HG03432 (cell line): ENCODE data around the gene OR13F1.
"Not testable (repeated sequence)": the region's sequence is repeated elsewhere in the genome, so short reads cannot be mapped to it uniquely, and the experiment has no call there.

Experiments used
- ATAC-seq: cut with Tn5 transposase; IDR thresholded peaks from one replicate; pipeline ENCODE4 v1.9.1; 2021; ENCODE audit warnings: mild to moderate bottlenecking, moderate library complexity; ENCODE audit not compliant: unreplicated experiment

Gene OR13F1, protein sequence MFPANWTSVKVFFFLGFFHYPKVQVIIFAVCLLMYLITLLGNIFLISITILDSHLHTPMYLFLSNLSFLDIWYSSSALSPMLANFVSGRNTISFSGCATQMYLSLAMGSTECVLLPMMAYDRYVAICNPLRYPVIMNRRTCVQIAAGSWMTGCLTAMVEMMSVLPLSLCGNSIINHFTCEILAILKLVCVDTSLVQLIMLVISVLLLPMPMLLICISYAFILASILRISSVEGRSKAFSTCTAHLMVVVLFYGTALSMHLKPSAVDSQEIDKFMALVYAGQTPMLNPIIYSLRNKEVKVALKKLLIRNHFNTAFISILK

DNA sequence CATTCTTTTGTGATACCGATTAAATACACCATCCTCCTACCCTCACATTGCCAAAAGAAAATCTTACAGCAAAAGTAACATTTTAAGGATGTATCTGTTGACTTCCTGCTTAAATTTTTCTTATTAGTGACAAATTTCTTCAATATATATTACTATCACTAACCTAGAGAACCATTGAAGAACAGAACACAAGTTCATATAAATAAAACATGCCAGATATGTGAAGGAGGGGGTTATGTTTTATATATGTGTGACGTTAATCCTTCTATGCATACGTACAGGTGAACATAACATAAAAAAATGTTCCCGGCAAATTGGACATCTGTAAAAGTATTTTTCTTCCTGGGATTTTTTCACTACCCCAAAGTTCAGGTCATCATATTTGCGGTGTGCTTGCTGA is at the start of gene OR13F1:
Gene OR13F1, plus strand, starts transcription at position 301 of the 400 bp plus-strand sequence. Its CDS starts 0 bp downstream, at position 301.
- ATAC-seq = no peak

DNA sequence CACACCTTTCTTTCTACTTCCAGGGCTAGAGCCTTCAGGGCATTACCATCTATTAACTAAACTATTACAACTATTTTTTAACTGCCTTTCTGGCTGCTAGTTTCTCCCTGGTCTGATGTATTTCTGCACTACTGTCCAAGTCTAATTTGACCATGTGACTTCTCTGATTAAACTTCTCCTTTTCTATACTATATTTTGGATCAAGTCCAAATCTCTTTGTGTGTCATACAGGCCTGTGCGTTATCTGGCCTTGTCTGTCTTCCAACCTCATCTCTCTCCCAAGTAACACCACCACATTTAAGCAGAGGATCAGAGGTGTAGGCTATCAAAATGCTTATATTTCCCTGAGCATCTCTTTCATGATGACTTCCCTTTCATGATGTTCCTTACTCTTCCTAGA is 47.2 kb upstream of the OR13F1 start:
- no peak for ATAC-seq

DNA sequence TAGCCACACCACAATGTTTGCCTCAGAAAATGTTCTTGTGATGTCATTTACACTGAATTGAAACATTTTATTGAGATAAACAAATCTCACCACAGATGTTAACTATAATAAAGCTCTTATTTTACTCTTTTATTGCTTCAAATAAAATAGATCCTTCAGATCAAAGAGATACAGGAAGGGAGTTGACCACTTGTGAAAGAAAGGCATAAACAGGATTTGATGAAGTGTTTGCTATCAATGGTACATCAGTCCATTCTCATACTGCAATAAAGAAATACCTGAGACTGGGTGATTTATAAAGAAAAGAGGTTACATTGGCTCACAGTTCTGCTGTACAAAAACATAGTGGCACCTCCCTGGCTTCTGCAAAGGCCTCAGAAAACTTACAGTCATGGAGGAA is 40.2 kb upstream of the OR13F1 start:
- ATAC-seq = no peak

DNA sequence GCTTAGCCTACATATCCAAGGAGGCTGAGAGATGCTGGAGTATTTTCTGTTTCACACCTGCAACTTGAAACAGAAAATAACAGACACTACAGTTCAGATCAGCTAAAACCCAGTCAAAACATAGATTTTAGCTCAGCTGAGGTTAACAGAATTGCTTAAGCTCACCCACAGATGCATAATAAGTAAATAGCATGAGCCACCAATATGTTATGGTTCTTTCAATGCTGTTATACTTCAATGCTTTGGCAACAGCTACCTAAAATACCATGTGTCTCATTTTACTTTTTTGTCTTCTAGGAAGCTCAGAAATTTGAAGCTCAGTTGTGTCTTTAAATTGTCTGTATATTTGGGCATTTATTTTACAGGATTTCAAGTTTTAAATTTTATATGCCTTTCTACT is 35.8 kb upstream of the OR13F1 start:
- ATAC-seq = no peak

DNA sequence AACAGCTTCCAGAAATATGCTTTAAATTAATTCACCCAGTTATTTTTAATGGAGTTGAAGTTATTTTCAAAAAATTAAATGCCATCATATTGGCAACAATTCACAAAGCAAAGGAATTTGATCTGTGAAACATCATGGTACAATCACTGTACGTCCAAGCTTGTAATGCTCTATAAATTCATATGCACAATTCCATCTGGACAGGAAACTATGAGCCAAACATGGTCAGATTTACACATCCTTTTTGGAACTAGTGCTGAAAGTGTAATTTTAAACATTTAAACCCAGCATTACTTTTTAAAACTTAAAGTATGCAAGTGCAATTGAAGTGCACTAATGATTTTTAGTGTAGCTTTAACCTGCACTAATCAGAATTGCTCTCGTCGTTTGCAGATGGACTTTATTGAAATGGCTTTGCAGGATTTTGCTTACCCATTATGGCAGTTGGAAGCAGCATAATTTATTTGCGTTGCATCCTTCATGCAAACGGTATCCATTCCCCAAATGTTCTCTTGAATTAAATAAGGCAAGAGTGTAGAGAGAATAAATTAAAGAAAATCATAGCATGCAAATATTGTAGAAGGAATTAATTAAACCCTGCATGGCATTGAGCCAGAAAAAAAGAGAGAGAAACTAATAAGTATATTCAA is 21.0 kb upstream of the OR13F1 start:
- no peak for ATAC-seq

DNA sequence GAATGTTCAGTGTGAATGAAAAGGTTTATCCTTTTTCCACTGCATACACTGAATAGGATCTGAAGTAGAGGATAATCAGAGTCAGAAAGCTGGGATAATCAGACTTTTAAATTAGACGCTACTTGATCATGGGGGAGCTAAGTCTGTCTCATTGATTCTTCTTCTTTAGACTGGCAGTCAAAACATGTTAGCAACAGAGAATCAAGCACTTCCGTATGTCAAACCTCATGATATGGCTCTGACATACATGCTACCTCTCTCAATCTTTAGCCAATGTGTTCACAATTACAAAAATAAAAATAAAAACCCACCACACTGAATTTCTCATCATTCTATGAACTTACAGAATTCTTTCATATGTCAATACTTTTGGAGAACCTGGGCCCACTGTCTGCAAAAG is 19.0 kb upstream of the OR13F1 start:
- ATAC-seq = no peak

DNA sequence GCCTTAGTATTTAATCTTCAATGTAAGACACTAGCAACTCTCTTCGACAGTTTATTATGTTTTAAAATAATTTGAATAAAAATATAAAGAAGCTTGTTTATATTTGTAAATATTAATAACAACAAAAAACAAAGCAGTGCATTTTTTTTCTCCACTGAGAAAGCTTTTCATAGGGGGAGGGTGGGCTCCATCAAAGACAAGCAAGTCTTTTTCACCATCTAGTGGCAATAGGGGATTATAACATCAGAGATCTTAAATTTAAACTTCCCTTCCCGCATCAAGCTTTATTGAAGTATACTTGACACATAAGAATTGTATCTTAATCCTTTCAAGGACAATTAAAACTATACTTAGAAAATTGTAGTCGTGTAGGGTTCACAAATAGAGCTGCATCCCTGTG is 9.3 kb upstream of the OR13F1 start:
- no peak for ATAC-seq

DNA sequence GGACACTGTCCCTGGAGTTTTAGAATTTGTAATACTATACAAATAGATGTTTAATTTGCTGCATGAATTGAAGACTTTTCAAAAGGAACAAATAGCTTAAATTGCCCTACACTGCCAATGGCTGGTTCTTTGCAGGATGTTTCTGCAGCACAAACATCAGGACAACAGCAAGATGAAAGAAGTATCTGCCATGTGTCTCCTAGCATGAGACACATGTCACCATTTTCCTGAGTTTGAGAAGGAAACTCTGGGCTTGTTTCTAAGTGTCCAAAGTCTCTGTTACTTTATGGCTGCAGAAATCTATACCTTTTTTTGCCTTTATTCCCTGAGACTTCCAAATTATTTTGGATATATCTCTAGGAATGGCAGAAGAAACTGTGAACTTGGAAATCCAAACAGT is 623 bp upstream of the OR13F1 start:
- no peak for ATAC-seq

DNA sequence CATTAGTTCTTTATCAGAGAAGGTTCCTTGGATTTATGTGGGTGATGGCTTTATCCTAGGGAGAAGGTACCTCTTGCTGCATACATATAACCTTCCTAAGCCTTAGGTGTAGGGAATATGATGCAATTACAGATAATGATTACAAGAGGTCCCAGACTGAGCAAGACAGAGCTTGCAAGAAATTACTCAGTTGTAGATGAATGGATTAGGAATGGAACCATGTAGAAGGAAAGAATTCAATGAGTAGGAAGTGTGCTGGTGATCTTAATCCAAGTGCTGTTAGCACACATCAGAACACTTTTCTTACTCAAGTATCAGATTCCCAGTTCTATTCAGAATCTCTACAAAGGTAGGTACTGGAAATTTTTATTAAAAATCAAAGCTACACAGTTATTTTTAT is 2.5 kb downstream of the OR13F1 start:
- ATAC-seq = no peak

DNA sequence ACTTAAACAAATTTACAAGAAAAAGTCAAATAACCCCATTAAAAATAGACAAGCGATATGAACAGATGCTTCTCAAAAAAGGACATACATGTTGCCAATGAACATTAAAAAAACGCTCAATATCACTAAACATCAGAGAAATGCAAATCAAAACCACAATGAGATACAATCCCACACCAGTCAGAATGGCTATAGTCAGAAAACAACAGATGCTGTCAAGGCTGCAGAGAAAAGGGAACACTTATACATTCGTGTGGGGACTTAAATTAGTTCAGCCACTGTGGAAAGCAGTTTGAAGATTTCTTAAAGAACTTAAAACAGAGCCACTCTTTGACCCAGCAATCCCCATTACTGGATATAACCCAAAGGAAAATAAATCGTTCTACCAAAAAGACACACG is 10.8 kb downstream of the OR13F1 start:
- ATAC-seq = no peak

DNA sequence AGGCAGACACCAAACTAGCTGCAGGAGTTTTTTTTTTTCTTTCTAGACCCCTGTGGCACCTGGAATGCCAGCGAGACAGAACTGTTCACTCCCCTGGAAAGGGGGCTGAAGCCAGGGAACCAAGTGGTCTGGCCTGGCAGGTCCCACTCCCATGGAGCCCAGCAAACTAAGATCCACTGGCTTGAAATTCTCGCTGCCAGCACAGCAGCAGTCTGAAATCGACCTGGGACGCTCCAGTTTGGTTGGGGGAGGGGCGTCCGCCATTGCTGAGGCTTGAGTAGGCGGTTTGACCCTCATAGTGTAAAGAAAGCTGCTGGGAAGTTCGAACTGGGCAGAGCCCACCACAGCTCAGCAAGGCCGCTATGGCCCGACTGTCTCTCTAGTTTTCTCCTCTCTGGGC is 16.2 kb downstream of the OR13F1 start:
- ATAC-seq = not testable (repeated sequence)

DNA sequence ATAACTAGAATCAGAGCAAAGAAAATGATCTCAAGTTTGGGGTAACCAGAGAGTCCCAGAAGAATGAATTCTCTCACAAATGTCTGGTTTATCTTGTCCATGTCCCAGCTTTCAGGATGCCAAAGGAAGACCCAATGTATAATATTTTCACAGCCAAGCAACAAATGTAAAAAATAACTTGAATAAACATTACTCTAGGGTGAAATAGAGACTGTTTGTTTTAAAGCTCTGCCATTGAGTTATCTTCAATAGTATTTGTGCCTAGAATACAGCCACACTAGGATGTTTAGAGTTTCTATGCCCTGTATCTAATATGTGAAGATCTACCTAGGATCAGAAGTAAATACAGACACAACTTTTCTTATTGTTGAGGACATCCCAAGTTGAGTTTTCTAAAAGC is 23.0 kb downstream of the OR13F1 start, which contains the start of gene OR13C4:
Gene OR13C4, minus strand, starts transcription at position 101 of the 400 bp plus-strand sequence. Its CDS starts 0 bp downstream, at position 101.
- ATAC-seq = no peak

DNA sequence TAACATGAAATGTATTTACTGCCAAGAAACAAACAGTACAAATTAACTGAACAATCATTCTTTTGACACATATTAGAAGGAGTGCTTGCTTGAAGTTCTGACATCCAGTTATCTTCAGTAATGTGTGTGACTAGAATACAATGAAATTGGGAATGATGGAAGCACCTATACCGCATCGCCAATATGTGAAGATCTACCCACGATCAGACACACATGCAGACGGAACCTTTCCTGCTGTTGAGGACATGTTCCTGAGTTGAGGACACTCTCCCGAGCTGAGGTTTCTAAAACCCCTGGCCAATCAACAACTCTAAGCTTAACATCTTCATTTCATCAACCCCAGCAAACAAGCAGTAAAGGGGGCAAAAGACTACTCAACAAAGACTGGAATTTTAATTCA is 32.7 kb downstream of the OR13F1 start, which contains the start of gene OR13C3:
Gene OR13C3, minus strand, starts transcription at position 101 of the 400 bp plus-strand sequence. CDS start 133 bp downstream, outside the sequence.
- ATAC-seq = no peak

DNA sequence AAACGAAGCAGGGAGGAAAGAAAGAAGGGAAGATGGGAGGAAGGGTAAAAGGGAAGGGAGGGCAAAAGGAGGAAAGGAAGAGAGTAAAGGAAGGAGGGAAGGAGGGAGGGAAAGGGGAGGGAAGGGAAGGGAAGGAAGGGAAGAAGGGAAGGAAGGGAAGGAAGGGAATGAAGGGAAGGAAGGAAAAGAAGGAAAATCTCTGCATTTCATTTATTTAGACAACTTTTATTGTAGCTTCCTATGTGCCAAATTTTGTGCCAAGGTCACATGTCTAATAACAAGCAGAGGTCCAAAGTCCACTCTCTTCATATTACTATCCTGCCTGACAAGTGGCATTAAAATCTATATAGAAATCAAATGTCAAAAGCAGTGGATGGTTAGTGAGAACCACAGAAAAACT is 35.2 kb downstream of the OR13F1 start:
- ATAC-seq = no peak

DNA sequence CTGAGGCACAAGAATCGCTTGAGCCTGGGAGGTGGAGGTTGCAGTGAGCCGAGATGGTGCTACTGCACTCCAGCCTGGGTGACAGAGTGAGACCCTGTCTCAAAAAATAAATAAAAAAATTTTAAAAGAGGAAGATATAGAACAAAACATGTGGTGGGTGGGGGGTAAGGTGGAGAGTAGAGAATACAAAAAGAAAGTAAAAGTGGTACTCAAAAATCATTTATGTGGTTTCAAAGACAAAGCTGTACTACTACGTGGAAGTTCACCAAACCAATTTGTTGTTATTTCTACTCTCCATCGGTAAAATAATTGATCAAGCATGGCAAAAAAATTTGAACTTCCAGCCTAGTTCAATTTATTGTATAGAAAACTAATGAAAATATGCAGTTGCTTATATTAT is 40.6 kb downstream of the OR13F1 start:
- peak; percentile 54 for ATAC-seq

DNA sequence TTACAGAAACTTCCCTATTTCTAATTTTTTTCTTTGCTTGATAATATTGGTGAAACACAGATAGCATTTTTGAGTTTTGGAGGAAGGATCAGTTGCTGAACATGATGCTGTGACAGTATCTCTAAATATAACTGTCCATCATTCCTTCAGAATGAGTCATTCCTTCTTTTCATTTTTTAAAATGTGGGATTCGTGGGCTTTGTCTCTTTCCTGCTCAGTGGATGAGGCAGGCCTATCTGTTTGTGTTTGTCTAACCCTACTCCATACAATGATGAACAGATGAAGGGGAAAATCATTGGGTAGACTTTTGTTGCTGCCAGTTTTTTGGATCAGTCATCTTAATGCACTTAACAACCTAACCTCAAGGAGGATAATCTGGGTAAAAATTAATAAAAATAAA is 49.2 kb downstream of the OR13F1 start:
- ATAC-seq = no peak
